ENCODE measurements around the gene APOC3. TPM values are rescaled to one million over a fixed set of nuclear protein-coding genes. Genes with fewer than 3 reads are reported as not detected.

Gene APOC3
- total and polyA plus RNA-seq, 10 of the 15 experiments (the other 5 are each of a cell fraction or from before 2014, with no cell fraction given), result 1.9 TPM; not detected in 9

DNA sequence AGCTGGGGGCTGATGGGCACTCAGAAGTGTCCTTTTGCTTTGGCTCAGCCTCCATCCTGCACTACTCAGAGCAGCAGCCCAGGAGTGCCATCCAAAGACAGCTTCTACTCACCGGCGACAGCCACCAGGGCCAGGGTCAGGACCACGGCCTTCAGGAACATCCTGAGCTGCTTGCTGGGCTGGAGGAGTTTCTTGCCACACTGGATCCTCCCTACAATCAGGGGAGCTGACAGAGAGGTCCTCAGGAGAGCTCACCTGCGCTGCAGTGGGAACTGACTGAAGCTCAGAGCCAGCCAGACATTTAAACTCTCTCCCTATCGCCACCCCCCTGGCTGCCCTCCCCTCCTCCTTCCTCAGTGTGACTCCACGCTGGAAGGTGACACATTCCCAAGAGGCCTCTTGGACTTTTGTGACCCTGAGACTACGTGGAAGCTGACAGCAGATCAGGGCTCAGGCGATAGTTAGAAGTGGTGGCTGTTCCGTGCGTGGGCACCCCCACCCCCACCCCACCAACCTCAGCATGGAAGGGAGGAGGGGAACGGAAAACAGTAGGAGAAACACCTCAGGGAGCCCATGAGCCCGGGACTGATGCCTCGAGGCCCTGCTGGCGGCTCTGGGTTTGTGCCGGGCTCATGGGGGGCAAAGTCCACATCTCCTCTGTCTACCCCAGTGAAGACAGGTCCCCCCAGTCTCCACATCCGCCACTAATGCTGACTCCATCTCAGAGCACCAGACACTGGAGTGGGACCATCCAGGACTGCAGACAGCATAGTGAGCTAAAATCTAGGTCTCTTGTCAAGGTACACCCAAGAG lies 6.5 kb upstream of the APOC3 start, which contains the start of gene APOA4:
Gene APOA4, minus strand, starts transcription at position 274 of the 813 bp plus-strand sequence. Its CDS starts 113 bp downstream, at position 161.
- no peak within 1 kb of the TSS for H3K9ac ChIP-seq (ENCODE audit: control insufficient read depth, insufficient read depth, low read length)
- H3K79me2 ChIP-seq (ENCODE audit: control insufficient read depth, insufficient read depth, low read length), result no peaks in the 10 kb centered on the region
- H3K9me3 ChIP-seq (replicated peaks; ENCODE audit: control insufficient read depth, insufficient read depth, low read length), result no peaks in the 10 kb centered on the region
- POLR2A ChIA-PET, result interaction anchor here (0.6 kb wide), 1 partner anchor 34 kb away, joined by 3 read pairs; no protein-coding TSS in a partner anchor
- intact Hi-C loops (cut with micrococcal nuclease; ENCODE audit: unreplicated experiment) (no loop called here), in situ Hi-C loops (cut with MboI) (no loop called here)
- no TSS peak for BruUV-seq (replicated peaks)
- H3K4me1 ChIP-seq (ENCODE audit: control insufficient read depth, insufficient read depth, low read length), result no peaks in the 10 kb centered on the region
- no peak for FAIRE-seq
- ATAC-seq, result no peak
- CTCF ChIA-PET, result interaction anchor here (2.9 to 3.2 kb wide), 2 partner anchors 12 to 33 kb away, joined by 10 to 17 read pairs; partner anchors contain the start of gene APOA5
- SMC1A ChIA-PET (ENCODE audit: uncharacterized antibody, unreplicated experiment), result interaction anchor here (1.1 kb wide), 1 partner anchor 150 kb away, joined by 3 read pairs; no protein-coding TSS in a partner anchor
- no peak within 1 kb of the TSS for H3K27ac ChIP-seq (ENCODE audit: control insufficient read depth, insufficient read depth)
- no peak for DNase-seq (ENCODE audit: low read depth, low spot score)
- H2AFZ ChIP-seq (ENCODE audit: control insufficient read depth, low read depth, low read length), result no peak within 1 kb of the TSS
- RAD21 ChIA-PET (ENCODE audit: unreplicated experiment), result no interaction called here
- WGBS (ENCODE audit: insufficient coverage, insufficient replicate concordance, low lambda C conversion rate, missing lambda C conversion rate), result 35% methylated on average over 13 of the region's 16 CpGs
- H3K27me3 ChIP-seq (replicated peaks in 1 of 2; ENCODE audit: control insufficient read depth in 2 of 2, insufficient read depth in 2 of 2, low read length in 1 of 2), result no peaks in the 10 kb centered on the region
- H3K4me3 ChIP-seq, result no peak within 1 kb of the TSS
- no peaks in the 10 kb centered on the region for H3K36me3 ChIP-seq (ENCODE audit: control insufficient read depth in 2 of 2, insufficient read depth in 2 of 2, low read length in 1 of 2)
- no peak within 1 kb of the TSS for H3K4me2 ChIP-seq (ENCODE audit: control insufficient read depth, insufficient read depth)
- no peaks in the 10 kb centered on the region for H4K20me1 ChIP-seq (ENCODE audit: control insufficient read depth, insufficient read depth)
- no peak for TF ChIP-seq TAF1 (IDR thresholded peaks at IDR 0.05; ENCODE audit: borderline replicate concordance, low read depth, low read length)
- no peak for TF ChIP-seq CUX1 (IDR thresholded peaks at IDR 0.05; ENCODE audit: insufficient replicate concordance, low read depth, low read length)
- no peak for TF ChIP-seq FOS (IDR thresholded peaks at IDR 0.05; ENCODE audit: borderline replicate concordance, extremely low read depth, insufficient read length)
- TF ChIP-seq, protein P1, sequence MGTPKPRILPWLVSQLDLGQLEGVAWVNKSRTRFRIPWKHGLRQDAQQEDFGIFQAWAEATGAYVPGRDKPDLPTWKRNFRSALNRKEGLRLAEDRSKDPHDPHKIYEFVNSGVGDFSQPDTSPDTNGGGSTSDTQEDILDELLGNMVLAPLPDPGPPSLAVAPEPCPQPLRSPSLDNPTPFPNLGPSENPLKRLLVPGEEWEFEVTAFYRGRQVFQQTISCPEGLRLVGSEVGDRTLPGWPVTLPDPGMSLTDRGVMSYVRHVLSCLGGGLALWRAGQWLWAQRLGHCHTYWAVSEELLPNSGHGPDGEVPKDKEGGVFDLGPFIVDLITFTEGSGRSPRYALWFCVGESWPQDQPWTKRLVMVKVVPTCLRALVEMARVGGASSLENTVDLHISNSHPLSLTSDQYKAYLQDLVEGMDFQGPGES (IDR thresholded peaks at IDR 0.05), result no peak
- TF ChIP-seq, protein P2, sequence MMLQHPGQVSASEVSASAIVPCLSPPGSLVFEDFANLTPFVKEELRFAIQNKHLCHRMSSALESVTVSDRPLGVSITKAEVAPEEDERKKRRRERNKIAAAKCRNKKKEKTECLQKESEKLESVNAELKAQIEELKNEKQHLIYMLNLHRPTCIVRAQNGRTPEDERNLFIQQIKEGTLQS (IDR thresholded peaks at IDR 0.05; ENCODE audit: borderline replicate concordance, extremely low read depth, low read depth, low read length), result no peak
- no peak for TF ChIP-seq EGR1 (IDR thresholded peaks at IDR 0.05; ENCODE audit: borderline replicate concordance in 1 of 2, low read depth in 2 of 2, low read length in 2 of 2)
- TF ChIP-seq ASH2L (IDR thresholded peaks at IDR 0.05; ENCODE audit: borderline replicate concordance, low read depth), result no peak
- TF ChIP-seq, protein P3, sequence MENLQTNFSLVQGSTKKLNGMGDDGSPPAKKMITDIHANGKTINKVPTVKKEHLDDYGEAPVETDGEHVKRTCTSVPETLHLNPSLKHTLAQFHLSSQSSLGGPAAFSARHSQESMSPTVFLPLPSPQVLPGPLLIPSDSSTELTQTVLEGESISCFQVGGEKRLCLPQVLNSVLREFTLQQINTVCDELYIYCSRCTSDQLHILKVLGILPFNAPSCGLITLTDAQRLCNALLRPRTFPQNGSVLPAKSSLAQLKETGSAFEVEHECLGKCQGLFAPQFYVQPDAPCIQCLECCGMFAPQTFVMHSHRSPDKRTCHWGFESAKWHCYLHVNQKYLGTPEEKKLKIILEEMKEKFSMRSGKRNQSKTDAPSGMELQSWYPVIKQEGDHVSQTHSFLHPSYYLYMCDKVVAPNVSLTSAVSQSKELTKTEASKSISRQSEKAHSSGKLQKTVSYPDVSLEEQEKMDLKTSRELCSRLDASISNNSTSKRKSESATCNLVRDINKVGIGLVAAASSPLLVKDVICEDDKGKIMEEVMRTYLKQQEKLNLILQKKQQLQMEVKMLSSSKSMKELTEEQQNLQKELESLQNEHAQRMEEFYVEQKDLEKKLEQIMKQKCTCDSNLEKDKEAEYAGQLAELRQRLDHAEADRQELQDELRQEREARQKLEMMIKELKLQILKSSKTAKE (IDR thresholded peaks at IDR 0.05; ENCODE audit: low read depth, poor library complexity, severe bottlenecking), result no peak
- no peak for TF ChIP-seq HDAC2 (IDR thresholded peaks at IDR 0.05)
- no peak for TF ChIP-seq CBFB (IDR thresholded peaks at IDR 0.05; ENCODE audit: low read depth)
